Small intestine (tissue), 7 donors: ENCODE data around the gene PRMT7. TPM values are rescaled to one million over a fixed set of nuclear protein-coding genes. Genes with fewer than 3 reads are reported as not detected.

Experiments
- DNase-seq, 2 donors: peaks; one replicate each; pipeline versions ENCODE4 v3.0.0 to v3.0.0-alpha.2; 2013
- FAIRE-seq: peaks from 2 replicates; lab custom pipeline; 2012; peaks lifted over from hg19 to GRCh38; lab: Jason Lieb, UNC
- H3K27ac ChIP-seq, 3 donors: one replicate each; pipeline ENCODE4 v1.5.1; 2013; ENCODE audit warnings: low read length in 2 of 3, mild to moderate bottlenecking in 2 of 3, control low read depth in 1 of 3, inconsistent platforms in 1 of 3, low read depth in 1 of 3, moderate library complexity in 1 of 3
- H3K27me3 ChIP-seq, 3 donors: one replicate each; pipeline ENCODE4 v1.6.1; 2013; ENCODE audit warnings: low read length in 3 of 3, inconsistent platforms in 1 of 3; ENCODE audit not compliant: control insufficient read depth in 3 of 3, insufficient read depth in 3 of 3
- H3K36me3 ChIP-seq, 3 donors: one replicate each; pipeline ENCODE4 v1.6.1; 2013; ENCODE audit warnings: low read length in 3 of 3, inconsistent platforms in 1 of 3, low read depth in 1 of 3, mild to moderate bottlenecking in 1 of 3, moderate library complexity in 1 of 3; ENCODE audit not compliant: control insufficient read depth in 3 of 3, insufficient read depth in 2 of 3
- H3K4me1 ChIP-seq, 3 donors: one replicate each; pipeline ENCODE4 v1.6.1; 2013; ENCODE audit warnings: low read length in 2 of 3, inconsistent platforms in 1 of 3, low read depth in 1 of 3, mild to moderate bottlenecking in 1 of 3, moderate library complexity in 1 of 3; ENCODE audit not compliant: control insufficient read depth in 3 of 3, insufficient read depth in 2 of 3
- H3K4me3 ChIP-seq, 3 donors: one replicate each; pipeline ENCODE4 v1.5.1; 2013; ENCODE audit warnings: low read length in 3 of 3, control low read depth in 1 of 3, inconsistent platforms in 1 of 3, low read depth in 1 of 3, mild to moderate bottlenecking in 1 of 3, moderate library complexity in 1 of 3
- H3K9me3 ChIP-seq, 2 donors: one replicate each; pipeline ENCODE4 v1.6.1; 2013; ENCODE audit warnings: low read depth in 1 of 2, low read length in 1 of 2; ENCODE audit not compliant: control insufficient read depth in 2 of 2, insufficient read depth in 1 of 2
- WGBS, 3 donors: extraction: QIAGEN DNeasy Blood & Tissue Kit; methylation state at CpG; one replicate each; pipeline ENCODE4 v1.1.7; 2013; 5-methylcytosine and 5-hydroxymethylcytosine counted together
- polyA plus RNA-seq, 4 donors: library from polyadenylated mRNA; stranded (reverse) in 3 of 4; unstranded in 1 of 4; fragments of 200-250 nt in 3 of 4; fragments of 120-200 nt in 1 of 4; gene quantifications; one replicate each; pipeline versions ENCODE4 v1.2.1 to v1.2.3, GENCODE V29; 2013
- donor health status: healthy with polysubstance abuse.
- donor health status: control.
- donor health status: control.
- donor health status: Bipolar disorder and iron deficiency.
- donor health status: healthy.

The PRMT7 gene
- polyA plus RNA-seq, 4 donors: 13.6 to 46.3 (median 20.2) TPM

GRCh38 chr16:68358951-68359350 lies 48.1 kb downstream of the PRMT7 start:
- WGBS, 3 donors: 90 to 94% (median 91%) methylated on average over 12 to 13 of the region's 13 CpGs
- Histone ChIP-seq H3K4me3 (no peak overlapping the region), H3K4me1 (peaks cover 0 to 8% (median 0%) of the 10 kb centered on the region in 3 donors), H3K27me3 (no peaks in the 10 kb centered on the region), H3K27ac (no peak overlapping the region), H3K36me3 (peaks cover 6 to 97% (median 14%) of the 10 kb centered on the region in 3 donors), H3K9me3 (no peaks in the 10 kb centered on the region)
- FAIRE-seq (no peak), DNase-seq (no peak)

- Histone ChIP-seq H3K27me3 (no peaks in the 10 kb centered on the region), H3K36me3 (peaks cover 6 to 97% (median 14%) of the 10 kb centered on the region in 3 donors), H3K27ac (no peak overlapping the region), H3K9me3 (no peaks in the 10 kb centered on the region), H3K4me1 (peaks cover 0 to 14% (median 0%) of the 10 kb centered on the region in 3 donors), H3K4me3 (no peak overlapping the region)
- WGBS, 3 donors: 77 to 86% (median 82%) methylated on average over 22 to 23 of the region's 23 CpGs
- FAIRE-seq: no peak
- no peak for DNase-seq
Observed at GRCh38 chr16:68359398-68360191, 48.8 kb downstream of the PRMT7 start.

DNA sequence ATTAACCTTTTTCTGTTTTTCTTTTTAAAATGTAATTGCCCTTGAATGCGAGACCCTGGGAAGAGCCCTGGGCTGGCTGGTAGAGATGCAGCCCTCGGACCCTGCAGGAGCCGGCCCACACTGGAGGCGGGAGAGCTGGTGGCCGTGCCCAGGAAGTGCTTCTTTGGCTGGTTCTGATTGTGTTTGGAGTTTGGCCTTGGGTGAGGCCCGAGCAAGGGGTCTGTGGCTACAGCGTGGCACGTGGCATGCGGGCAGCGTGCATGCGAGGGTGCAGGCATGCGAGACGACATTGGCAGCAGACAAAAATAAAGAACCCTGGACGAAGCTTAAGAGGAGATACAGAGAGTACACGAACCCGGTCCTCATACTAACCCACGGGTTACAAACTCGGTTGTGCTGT lies 49.7 kb downstream of the PRMT7 start:
- peaks cover 0 to 14% (median 0%) of the 10 kb centered on the region in 3 donors for H3K4me1 ChIP-seq
- H3K9me3 ChIP-seq: no peaks in the 10 kb centered on the region
- H3K4me3 ChIP-seq: no peak overlapping the region
- FAIRE-seq (no peak), DNase-seq (peak in 1 of 2 donors; percentile 42)
- H3K27me3 ChIP-seq: no peaks in the 10 kb centered on the region
- H3K36me3 ChIP-seq: peaks cover 6 to 97% (median 20%) of the 10 kb centered on the region in 3 donors
- WGBS, 3 donors: 52 to 77% (median 62%) methylated on average over 18 of the region's 18 CpGs
- H3K27ac ChIP-seq: peak overlapping the region in 1 of 3 donors; percentile 25

DNA sequence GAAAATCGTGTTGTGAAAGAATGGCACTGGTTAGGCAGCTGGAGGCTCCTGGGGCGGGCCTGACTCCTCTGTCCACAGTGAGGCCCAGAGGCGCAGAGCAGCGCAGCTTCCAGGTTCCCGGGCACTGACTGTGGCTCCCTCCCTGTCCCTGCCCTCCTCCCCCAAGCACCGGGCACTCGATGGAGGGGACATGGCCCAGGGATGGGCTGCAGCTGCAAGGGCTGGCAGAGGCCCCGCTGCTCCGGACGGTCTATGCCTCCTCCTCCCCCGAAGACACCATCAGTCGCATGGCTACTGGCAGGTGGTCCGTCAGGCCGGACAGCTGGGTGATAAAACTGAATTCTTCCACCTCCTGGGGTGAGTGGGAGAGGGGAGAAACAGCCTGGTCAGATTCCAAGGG lies 50.1 kb downstream of the PRMT7 start:
- H3K36me3 ChIP-seq: peaks cover 6 to 97% (median 22%) of the 10 kb centered on the region in 3 donors
- no peaks in the 10 kb centered on the region for H3K9me3 ChIP-seq
- WGBS, 3 donors: 81 to 91% (median 86%) methylated on average over 14 of the region's 14 CpGs
- FAIRE-seq (no peak), DNase-seq (no peak)
- peak overlapping the region in 1 of 3 donors; percentile 25 for H3K27ac ChIP-seq
- H3K4me1 ChIP-seq: peaks cover 0 to 14% (median 0%) of the 10 kb centered on the region in 3 donors
- no peak overlapping the region for H3K4me3 ChIP-seq
- no peaks in the 10 kb centered on the region for H3K27me3 ChIP-seq

DNA sequence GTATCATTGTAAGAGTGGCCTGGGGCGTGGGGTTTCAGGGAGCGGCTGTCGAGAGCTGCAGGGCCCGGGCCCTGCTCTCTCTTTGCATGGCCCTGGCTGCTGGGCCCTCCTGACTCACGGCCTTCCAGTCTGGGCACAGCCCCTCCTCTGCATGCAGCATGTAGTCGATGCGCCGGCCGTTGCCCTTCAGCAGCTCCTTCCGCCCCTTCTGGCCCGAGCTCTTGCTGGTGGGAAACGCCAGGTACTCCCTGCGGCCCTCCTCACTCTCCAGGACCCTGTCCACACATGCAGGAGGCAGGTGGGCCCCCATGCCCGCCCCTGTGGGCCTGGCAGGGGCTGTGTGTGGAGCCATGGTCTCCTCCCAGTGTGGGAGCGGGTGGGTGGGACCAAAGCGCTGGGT lies 50.7 kb downstream of the PRMT7 start:
- DNase-seq: no peak
- FAIRE-seq: no peak
- 79 to 88% (median 86%) methylated on average over 6 to 16 of the region's 16 CpGs for WGBS, 3 donors

DNA sequence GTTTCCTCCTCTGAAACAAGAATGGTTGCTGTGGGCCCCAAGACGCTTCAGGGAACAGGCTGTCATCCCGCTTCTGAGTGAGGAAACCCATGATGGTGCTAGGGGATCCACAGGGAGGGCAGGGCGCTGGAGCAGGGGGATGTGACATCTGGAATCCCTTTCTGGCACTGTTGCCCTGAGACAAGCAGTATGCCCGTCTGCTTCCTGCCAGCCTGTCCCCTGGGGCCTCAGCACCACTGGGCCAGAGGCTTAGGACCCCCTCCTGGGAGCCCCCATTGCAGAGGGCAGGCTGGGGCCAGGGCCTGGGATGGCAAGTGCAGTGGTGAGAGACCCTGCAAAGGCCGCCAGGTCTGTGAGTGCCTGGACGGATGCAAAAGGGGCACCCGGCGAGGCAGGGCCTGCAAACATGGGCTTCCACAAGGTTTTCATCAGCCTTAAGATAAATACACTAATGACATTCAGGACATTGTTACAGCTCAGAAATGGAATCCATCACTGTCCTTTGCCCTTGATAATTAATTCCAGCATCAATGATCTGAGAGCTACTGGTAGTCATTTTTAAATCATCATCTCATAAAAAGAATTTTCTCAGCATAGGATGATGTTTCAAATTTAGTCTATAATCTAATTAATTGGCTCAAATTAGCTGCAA lies 51.6 kb downstream of the PRMT7 start:
- Histone ChIP-seq H3K9me3 (no peaks in the 10 kb centered on the region), H3K36me3 (peaks cover 6 to 97% (median 22%) of the 10 kb centered on the region in 3 donors), H3K27me3 (no peaks in the 10 kb centered on the region), H3K4me1 (peaks cover 0 to 14% (median 0%) of the 10 kb centered on the region in 3 donors), H3K27ac (no peak overlapping the region), H3K4me3 (no peak overlapping the region)
- no peak for DNase-seq
- no peak for FAIRE-seq
- WGBS, 3 donors: 74 to 89% (median 86%) methylated on average over 8 of the region's 8 CpGs

More for the DNA sequence above, 50.7 kb downstream of the PRMT7 start:
- Histone ChIP-seq H3K27me3 (no peaks in the 10 kb centered on the region), H3K4me1 (peaks cover 0 to 14% (median 0%) of the 10 kb centered on the region in 3 donors), H3K27ac (no peak overlapping the region), H3K36me3 (peaks cover 6 to 97% (median 22%) of the 10 kb centered on the region in 3 donors), H3K9me3 (no peaks in the 10 kb centered on the region), H3K4me3 (no peak overlapping the region)

DNA sequence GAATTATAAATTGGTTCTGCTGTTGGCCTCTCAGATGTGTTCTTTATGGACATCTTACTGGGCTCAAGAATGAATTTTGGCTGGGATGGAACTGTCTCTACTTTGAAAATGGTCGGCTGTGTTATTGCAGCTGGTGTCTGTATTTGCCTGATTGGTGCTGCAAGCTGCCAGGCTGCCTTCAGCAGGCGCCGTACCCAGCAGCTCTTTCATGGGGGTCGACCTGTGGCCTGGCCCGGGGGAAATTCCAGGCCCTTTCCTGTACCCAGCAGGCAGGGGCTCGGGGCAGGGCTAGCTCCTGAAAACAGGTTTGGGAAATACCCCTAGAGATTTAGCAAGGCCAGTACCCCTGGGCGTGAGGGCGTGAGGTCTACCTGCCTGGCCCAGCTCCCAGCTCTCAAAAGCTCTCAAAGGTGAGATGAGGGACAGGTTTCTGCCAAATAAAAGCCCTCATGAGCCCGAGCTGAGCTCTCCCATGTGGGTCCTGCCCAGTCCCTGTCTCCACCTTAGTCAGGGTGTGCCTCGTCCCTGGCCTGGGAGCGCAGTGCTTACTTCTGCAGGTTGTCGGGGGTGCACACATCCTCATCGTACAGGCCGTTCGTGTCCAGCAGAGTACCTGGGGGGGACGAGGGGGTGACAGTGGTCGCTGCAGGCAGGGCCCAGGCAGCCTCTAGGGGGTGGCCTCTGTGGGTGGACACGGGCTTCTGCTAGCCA lies 52.3 kb downstream of the PRMT7 start:
- Histone ChIP-seq H3K4me3 (no peak overlapping the region), H3K27me3 (no peaks in the 10 kb centered on the region), H3K9me3 (no peaks in the 10 kb centered on the region), H3K36me3 (peaks cover 6 to 97% (median 22%) of the 10 kb centered on the region in 3 donors), H3K27ac (no peak overlapping the region), H3K4me1 (peaks cover 0 to 14% (median 0%) of the 10 kb centered on the region in 3 donors)
- no peak for DNase-seq
- 82 to 91% (median 84%) methylated on average over 18 of the region's 18 CpGs for WGBS, 3 donors
- no peak for FAIRE-seq
